Prostate gland (tissue), 2 donors: ENCODE data around the gene PPP1R10.

Experiments
- POLR2A ChIP-seq: fragments of 450-650 bp; IDR thresholded peaks from one replicate; pipeline ENCODE4 v1.6.1; 2016; ENCODE audit warnings: antibody characterized with exemption, mild to moderate bottlenecking
- POLR2AphosphoS5 ChIP-seq: sonication (generic); formaldehyde crosslinking; IDR thresholded peaks from one replicate; pipeline ENCODE4 v1.6.1; 2017; ENCODE audit warnings: antibody characterized with exemption
- TF ChIP-seq, protein P1 (sequence below), 4 experiments: fragments of 200-600 bp in 2 of 4; fragments of 450-650 bp in 2 of 4; sonication (generic) in 2 of 4; IDR thresholded peaks; 1 replicate in 3 of 4; 2 replicates in 1 of 4; pipeline ENCODE4 v1.5.1; 2016 to 2019; ENCODE audit warnings: antibody characterized with exemption in 4 of 4, mild to moderate bottlenecking in 2 of 4, moderate library complexity in 2 of 4

DNA sequence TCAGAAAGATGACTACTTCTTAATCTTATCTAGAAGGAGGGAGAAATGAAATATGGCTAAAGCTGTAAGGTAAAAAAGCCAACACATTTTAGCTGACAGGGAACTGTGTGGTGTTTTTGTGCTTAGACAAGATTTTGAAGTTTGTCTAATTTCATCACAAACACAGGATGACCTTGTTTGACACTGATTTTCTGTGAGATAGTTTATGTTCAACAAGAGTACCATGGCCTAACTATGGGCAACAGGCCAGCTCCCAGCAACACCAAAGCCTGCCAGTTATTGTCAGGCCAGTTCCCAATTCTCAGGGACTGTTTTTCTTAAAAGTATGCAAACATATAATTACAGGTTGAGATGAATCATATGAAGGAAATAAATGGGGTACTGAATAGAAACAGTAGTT, 51.3 kb downstream of the PPP1R10 start:
- TF ChIP-seq, protein P1, sequence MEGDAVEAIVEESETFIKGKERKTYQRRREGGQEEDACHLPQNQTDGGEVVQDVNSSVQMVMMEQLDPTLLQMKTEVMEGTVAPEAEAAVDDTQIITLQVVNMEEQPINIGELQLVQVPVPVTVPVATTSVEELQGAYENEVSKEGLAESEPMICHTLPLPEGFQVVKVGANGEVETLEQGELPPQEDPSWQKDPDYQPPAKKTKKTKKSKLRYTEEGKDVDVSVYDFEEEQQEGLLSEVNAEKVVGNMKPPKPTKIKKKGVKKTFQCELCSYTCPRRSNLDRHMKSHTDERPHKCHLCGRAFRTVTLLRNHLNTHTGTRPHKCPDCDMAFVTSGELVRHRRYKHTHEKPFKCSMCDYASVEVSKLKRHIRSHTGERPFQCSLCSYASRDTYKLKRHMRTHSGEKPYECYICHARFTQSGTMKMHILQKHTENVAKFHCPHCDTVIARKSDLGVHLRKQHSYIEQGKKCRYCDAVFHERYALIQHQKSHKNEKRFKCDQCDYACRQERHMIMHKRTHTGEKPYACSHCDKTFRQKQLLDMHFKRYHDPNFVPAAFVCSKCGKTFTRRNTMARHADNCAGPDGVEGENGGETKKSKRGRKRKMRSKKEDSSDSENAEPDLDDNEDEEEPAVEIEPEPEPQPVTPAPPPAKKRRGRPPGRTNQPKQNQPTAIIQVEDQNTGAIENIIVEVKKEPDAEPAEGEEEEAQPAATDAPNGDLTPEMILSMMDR (IDR thresholded peaks at IDR 0.05) = no peak
- no peak for TF ChIP-seq POLR2A
- no peak for TF ChIP-seq POLR2AphosphoS5
